ENCODE measurements around the gene RCL1. TPM values are rescaled to one million over a fixed set of nuclear protein-coding genes. Genes with fewer than 3 reads are reported as not detected.
A peak's percentile ranks its signal among the peaks of the same experiment; 100 is the strongest.

The RCL1 gene
- total and polyA plus RNA-seq, 2 donors (not counting 3 experiments of a cell fraction or from before 2014, with no cell fraction given): 12.9 to 13.2 TPM

- Histone ChIP-seq H3K36me3 (ENCODE audit: control insufficient read depth in 2 of 2, extremely low read depth in 1 of 2, insufficient read depth in 2 of 2, low read length in 2 of 2) (no peaks in the 10 kb centered on the region), H3K79me2 (ENCODE audit: control insufficient read depth, insufficient read depth, low read length) (no peaks in the 10 kb centered on the region), H3K9me1 (replicated peaks; ENCODE audit: control insufficient read depth, extremely low read depth, insufficient read depth, low read length) (no peaks in the 10 kb centered on the region), H3K4me3 (replicated peaks in 1 of 3; ENCODE audit: insufficient read depth in 1 of 3, low read depth in 1 of 3, low read length in 3 of 3) (no peak overlapping the region), H3K27me3 (ENCODE audit: control insufficient read depth in 2 of 2, insufficient read depth in 2 of 2, low read length in 2 of 2) (peaks cover 0 to 2% of the 10 kb centered on the region in 2 experiments), H3K9ac (replicated peaks; ENCODE audit: extremely low read depth, insufficient read depth, low read length) (no peak overlapping the region), H3K9me3 (replicated peaks; ENCODE audit: control insufficient read depth, insufficient read depth, low read length) (no peaks in the 10 kb centered on the region), H3K27ac (ENCODE audit: insufficient read depth, low read depth, low read length) (no peak overlapping the region), H4K20me1 (replicated peaks; ENCODE audit: control insufficient read depth, extremely low read depth, insufficient read depth, low read length) (no peaks in the 10 kb centered on the region), H3K4me2 (ENCODE audit: insufficient read depth, low read length) (no peak overlapping the region), H3K4me1 (ENCODE audit: control insufficient read depth, extremely low read depth, insufficient read depth, low read length) (no peaks in the 10 kb centered on the region), H2AFZ (ENCODE audit: low read depth, low read length) (no peak overlapping the region)
- FAIRE-seq (no peak), DNase-seq (ENCODE audit: low read depth, low spot score) (no peak)
- ChIA-PET POLR2A (no interaction called here), CTCF (interaction anchor here (0.8 kb wide), 1 partner anchor 28 kb away, joined by 3 read pairs; no protein-coding TSS in a partner anchor)
- BruUV-seq (replicated peaks): no TSS peak
- no peak for TF ChIP-seq JUN (IDR thresholded peaks at IDR 0.05; ENCODE audit: borderline replicate concordance, insufficient read depth, insufficient read length, low read depth)
- peak; percentile 40 for TF ChIP-seq FOS (IDR thresholded peaks at IDR 0.05; ENCODE audit: borderline replicate concordance, insufficient read depth, low read length)
- intact Hi-C loops (cut with micrococcal nuclease): loop anchor here (10.0 kb wide), 1 partner anchor 495 kb away; no protein-coding TSS in a partner anchor
- dilution Hi-C loops (cut with MboI; ENCODE audit: extremely low pct_ligation_motif_present, low sequenced_read_pairs): no loop called here
Measured at GRCh38 chr9:4769321-4770080, 23.2 kb upstream of the RCL1 start.

DNA sequence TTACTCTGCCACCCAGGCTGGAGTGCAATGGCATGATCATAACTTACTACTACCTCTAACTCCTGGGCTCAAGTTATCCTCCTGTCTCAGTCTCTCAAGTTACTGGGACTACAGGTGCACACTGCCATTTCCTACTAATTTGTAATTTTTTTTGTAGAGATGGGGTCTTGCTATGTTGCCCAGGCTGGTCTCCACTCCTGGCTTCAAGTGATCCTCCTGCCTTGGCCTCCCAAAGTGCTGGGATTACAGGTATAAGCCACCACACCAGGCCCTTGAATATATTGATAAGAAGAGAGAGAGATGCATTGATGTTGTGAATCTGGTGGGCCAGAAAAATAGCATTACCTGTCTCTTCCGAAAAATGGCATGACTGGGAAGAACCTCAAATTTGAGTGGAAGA lies 21.0 kb upstream of the RCL1 start:
- Histone ChIP-seq H3K27ac (ENCODE audit: insufficient read depth, low read depth, low read length) (no peak overlapping the region), H3K36me3 (ENCODE audit: control insufficient read depth in 2 of 2, extremely low read depth in 1 of 2, insufficient read depth in 2 of 2, low read length in 2 of 2) (no peaks in the 10 kb centered on the region), H3K27me3 (ENCODE audit: control insufficient read depth in 2 of 2, insufficient read depth in 2 of 2, low read length in 2 of 2) (peaks cover 0 to 2% of the 10 kb centered on the region in 2 experiments), H3K4me3 (replicated peaks in 1 of 3; ENCODE audit: insufficient read depth in 1 of 3, low read depth in 1 of 3, low read length in 3 of 3) (no peak overlapping the region), H3K9ac (replicated peaks; ENCODE audit: extremely low read depth, insufficient read depth, low read length) (no peak overlapping the region), H3K79me2 (ENCODE audit: control insufficient read depth, insufficient read depth, low read length) (no peaks in the 10 kb centered on the region), H3K4me2 (ENCODE audit: insufficient read depth, low read length) (no peak overlapping the region), H3K9me1 (replicated peaks; ENCODE audit: control insufficient read depth, extremely low read depth, insufficient read depth, low read length) (no peaks in the 10 kb centered on the region), H4K20me1 (replicated peaks; ENCODE audit: control insufficient read depth, extremely low read depth, insufficient read depth, low read length) (no peaks in the 10 kb centered on the region), H3K4me1 (ENCODE audit: control insufficient read depth, extremely low read depth, insufficient read depth, low read length) (no peaks in the 10 kb centered on the region), H3K9me3 (replicated peaks; ENCODE audit: control insufficient read depth, insufficient read depth, low read length) (no peaks in the 10 kb centered on the region), H2AFZ (ENCODE audit: low read depth, low read length) (no peak overlapping the region)
- intact Hi-C loops (cut with micrococcal nuclease) (no loop called here), dilution Hi-C loops (cut with MboI; ENCODE audit: extremely low pct_ligation_motif_present, low sequenced_read_pairs) (no loop called here)
- BruUV-seq (replicated peaks): no TSS peak
- FAIRE-seq (no peak), DNase-seq (ENCODE audit: low read depth, low spot score) (no peak)
- POLR2A ChIA-PET: no interaction called here
- no peak for TF ChIP-seq CTCF (IDR thresholded peaks at IDR 0.05; ENCODE audit: extremely low read depth in 1 of 2, insufficient read depth in 1 of 2, low read depth in 1 of 2, low read length in 2 of 2)
- TF ChIP-seq FOS (IDR thresholded peaks at IDR 0.05; ENCODE audit: borderline replicate concordance, insufficient read depth, low read length): no peak
- TF ChIP-seq GATA2 (IDR thresholded peaks at IDR 0.05; ENCODE audit: insufficient read depth, insufficient read length, low read depth, low read length): no peak
- no peak for TF ChIP-seq POLR2A (IDR thresholded peaks at IDR 0.05; ENCODE audit: low read depth, low read length)
- no peak for TF ChIP-seq EZH2 (IDR thresholded peaks at IDR 0.05; ENCODE audit: borderline replicate concordance, low read depth, low read length, severe bottlenecking)
- TF ChIP-seq JUN (IDR thresholded peaks at IDR 0.05; ENCODE audit: borderline replicate concordance, insufficient read depth, insufficient read length, low read depth): no peak
- TF ChIP-seq MAX (IDR thresholded peaks at IDR 0.05; ENCODE audit: insufficient read depth, insufficient read length): no peak
- no peak for TF ChIP-seq MYC (IDR thresholded peaks at IDR 0.05; ENCODE audit: low read depth, low read length)
- TF ChIP-seq POLR2AphosphoS5 (IDR thresholded peaks at IDR 0.05; ENCODE audit: insufficient read depth, low read depth, low read length): no peak
- CTCF ChIA-PET: interaction anchor here (0.6 to 1.1 kb wide), 2 partner anchors 9 to 13 kb away, joined by 3 read pairs; no protein-coding TSS in a partner anchor

Data from endothelial cell of umbilical vein (primary cell).